Stimulated activated CD4-positive, alpha-beta T cell treated with anti-CD3 and anti-CD28 coated beads, Interleukin-1b, Interleukin-23, amount 100 ng/mL, for 48 hours (primary cell): ENCODE results near the gene UGCG.
"Not testable (repeated sequence)": the region's sequence is repeated elsewhere in the genome, so short reads cannot be mapped to it uniquely, and the experiment has no call there.

Experiments used
- DNase-seq: peaks from one replicate; pipeline ENCODE4 v3.0.0-alpha.2; 2020

UGCG gene

GRCh38 chr9:111895996-111896941, at the start of gene UGCG:
UGCG (plus strand) TSS chr9:111896814; CDS start chr9:111897216, 402 bp downstream.
- DNase-seq, result peak; percentile 85

- DNase-seq, result no peak
Measured at GRCh38 chr9:111851553-111851952, 45.1 kb upstream of the UGCG start.

- no peak for DNase-seq
Measured at GRCh38 chr9:111852291-111852690, 44.3 kb upstream of the UGCG start.

GRCh38 chr9:111853450-111853827, 43.2 kb upstream of the UGCG start:
- no peak for DNase-seq

- DNase-seq, result no peak
Measured at GRCh38 chr9:111854799-111855198, 41.8 kb upstream of the UGCG start.

GRCh38 chr9:111857555-111858211, 38.9 kb upstream of the UGCG start:
- no peak for DNase-seq

- no peak for DNase-seq
Measured at GRCh38 chr9:111860443-111860842, 36.2 kb upstream of the UGCG start.

- no peak for DNase-seq
Measured at GRCh38 chr9:111863636-111864035, 33.0 kb upstream of the UGCG start.

GRCh38 chr9:111866976-111867375, 29.6 kb upstream of the UGCG start:
- DNase-seq, result no peak

- no peak for DNase-seq
Measured at GRCh38 chr9:111868475-111868874, 28.1 kb upstream of the UGCG start.

GRCh38 chr9:111870774-111871498, 25.7 kb upstream of the UGCG start:
- DNase-seq, result peak; percentile 31

- DNase-seq, result no peak
Measured at GRCh38 chr9:111871499-111871855, 25.1 kb upstream of the UGCG start.

- DNase-seq, result no peak
Measured at GRCh38 chr9:111872886-111873285, 23.7 kb upstream of the UGCG start.

GRCh38 chr9:111873901-111874300, 22.7 kb upstream of the UGCG start:
- DNase-seq, result no peak

- DNase-seq, result no peak
Measured at GRCh38 chr9:111874500-111874899, 22.1 kb upstream of the UGCG start.

- not testable (repeated sequence) for DNase-seq
Measured at GRCh38 chr9:111875291-111875690, 21.3 kb upstream of the UGCG start.

- DNase-seq, result not testable (repeated sequence)
Measured at GRCh38 chr9:111875691-111876090, 20.9 kb upstream of the UGCG start.

- no peak for DNase-seq
Measured at GRCh38 chr9:111876179-111876578, 20.4 kb upstream of the UGCG start.

- no peak for DNase-seq
Measured at GRCh38 chr9:111877420-111877819, 19.2 kb upstream of the UGCG start.

GRCh38 chr9:111878946-111879345, 17.7 kb upstream of the UGCG start:
- no peak for DNase-seq

- no peak for DNase-seq
Measured at GRCh38 chr9:111886983-111887718, 9.5 kb upstream of the UGCG start.

GRCh38 chr9:111890334-111890733, 6.3 kb upstream of the UGCG start:
- no peak for DNase-seq

GRCh38 chr9:111890867-111891266, 5.7 kb upstream of the UGCG start:
- DNase-seq, result not testable (repeated sequence)
